WTC11 (cell line): Measurements from ENCODE around the gene TRMO. TPM values are rescaled to one million over a fixed set of nuclear protein-coding genes. Genes with fewer than 3 reads are reported as not detected.

Experiments
- ATAC-seq: fragments of 200-7000 bp; cut with Tn5 transposase; 2 replicates; pipeline ENCODE4 v1.10.0; 2021; ENCODE audit warnings: mild to moderate bottlenecking, moderate library complexity
- CTCF ChIA-PET: fragments of 300-600 bp; sonication (Branson Sonifier 250); formaldehyde crosslinking; loops from one replicate; lab custom pipeline; 2021; ENCODE audit warnings: antibody characterized with exemption; lab: Charles Lee
- POLR2A ChIA-PET: fragments of 350-600 bp; sonication (Branson Sonifier 250); formaldehyde crosslinking; loops from one replicate; lab custom pipeline; 2021; ENCODE audit warnings: antibody characterized with exemption; lab: Charles Lee
- DNase-seq: peaks from one replicate; pipeline ENCODE4 v3.0.0; 2021; ENCODE audit warnings: low spot score
- H3K27ac Mint-ChIP-seq: 2 replicates; pipeline ENCODE4 v1.8.0; 2021; ENCODE audit warnings: mixed read lengths
- H3K27me3 Mint-ChIP-seq: 2 replicates; pipeline ENCODE4 v1.8.0; 2021; ENCODE audit warnings: low read depth, mild to moderate bottlenecking, moderate library complexity, mixed read lengths
- H3K36me3 Mint-ChIP-seq: 2 replicates; pipeline ENCODE4 v1.8.0; 2021; ENCODE audit warnings: mixed read lengths
- H3K4me1 Mint-ChIP-seq: 2 replicates; pipeline ENCODE4 v1.8.0; 2022; ENCODE audit warnings: mixed read lengths
- H3K4me3 Mint-ChIP-seq: 2 replicates; pipeline ENCODE4 v1.8.0; 2021; ENCODE audit warnings: mild to moderate bottlenecking, moderate library complexity, mixed read lengths
- H3K9me3 Mint-ChIP-seq: 2 replicates; pipeline ENCODE4 v1.8.0; 2021; ENCODE audit warnings: mixed read lengths
- ATF1 ChIP-seq: sonication (generic); formaldehyde crosslinking; IDR thresholded peaks from 2 replicates; pipeline ENCODE4 v1.8.1; 2023; ENCODE audit warnings: mild to moderate bottlenecking, moderate library complexity, missing genetic modification reagents
- ESRRA ChIP-seq: sonication (generic); formaldehyde crosslinking; IDR thresholded peaks from 2 replicates; pipeline ENCODE4 v1.8.1; 2022; ENCODE audit warnings: mild to moderate bottlenecking, missing genetic modification reagents, borderline replicate concordance
- ETV6 ChIP-seq: sonication (generic); formaldehyde crosslinking; IDR thresholded peaks from 2 replicates; pipeline ENCODE4 v1.8.1; 2022; ENCODE audit warnings: mild to moderate bottlenecking, missing genetic modification reagents
- FOXJ3 ChIP-seq: sonication (generic); formaldehyde crosslinking; IDR thresholded peaks from 2 replicates; pipeline ENCODE4 v1.9.0; 2021; ENCODE audit warnings: missing genetic modification reagents, mild to moderate bottlenecking, borderline replicate concordance
- NR2C2 ChIP-seq: sonication (generic); formaldehyde crosslinking; IDR thresholded peaks from 2 replicates; pipeline ENCODE4 v1.8.0; 2022; ENCODE audit warnings: mild to moderate bottlenecking, missing genetic modification reagents
- NR3C1 ChIP-seq: sonication (generic); formaldehyde crosslinking; conservative IDR thresholded peaks from 2 replicates; pipeline ENCODE4 v1.8.1; 2023; ENCODE audit warnings: low read depth, mild to moderate bottlenecking, missing genetic modification reagents
- RELA ChIP-seq: sonication (generic); formaldehyde crosslinking; IDR thresholded peaks from 2 replicates; pipeline ENCODE4 v1.8.1; 2022; ENCODE audit warnings: missing genetic modification reagents, mild to moderate bottlenecking, borderline replicate concordance
- TCF7 ChIP-seq: sonication (generic); formaldehyde crosslinking; IDR thresholded peaks from 2 replicates; pipeline ENCODE4 v1.8.0; 2022; ENCODE audit warnings: mild to moderate bottlenecking, low read depth, missing genetic modification reagents, moderate library complexity
- ZNF423 ChIP-seq: fragments of 250-450 bp; sonication (Bioruptor Pico); IDR thresholded peaks from 2 replicates; pipeline ENCODE4 v2.1.2; 2022; ENCODE audit warnings: mild to moderate bottlenecking, moderate library complexity
- ZNF671 ChIP-seq: fragments of 250-450 bp; sonication (Bioruptor Pico); IDR thresholded peaks from 2 replicates; pipeline ENCODE4 v1.8.0; 2021; ENCODE audit warnings: mild to moderate bottlenecking
- total RNA-seq: library from RNA; stranded (reverse); gene quantifications from 3 replicates; pipeline ENCODE4 v1.2.3, GENCODE V29; 2021
- TF ChIP-seq, protein P1 (sequence below): sonication (generic); formaldehyde crosslinking; IDR thresholded peaks from 2 replicates; pipeline ENCODE4 v1.8.0; 2022; ENCODE audit warnings: mild to moderate bottlenecking, missing genetic modification reagents
- TF ChIP-seq, protein P2 (sequence below): fragments of 250-450 bp; sonication (Bioruptor Pico); IDR thresholded peaks from 2 replicates; pipeline ENCODE4 v1.9.0; 2021; ENCODE audit warnings: mild to moderate bottlenecking
- TF ChIP-seq, protein P3 (sequence below): sonication (generic); formaldehyde crosslinking; IDR thresholded peaks from 2 replicates; pipeline ENCODE4 v1.8.1; 2022; ENCODE audit warnings: mild to moderate bottlenecking, missing genetic modification reagents, moderate library complexity, borderline replicate concordance
- TF ChIP-seq, protein P4 (sequence below): sonication (generic); formaldehyde crosslinking; IDR thresholded peaks from 2 replicates; pipeline ENCODE4 v1.8.0; 2022; ENCODE audit warnings: mild to moderate bottlenecking, missing genetic modification reagents
- TF ChIP-seq, protein P5 (sequence below): fragments of 250-450 bp; sonication (Bioruptor Pico); IDR thresholded peaks from 2 replicates; pipeline ENCODE4 v2.1.2; 2022; ENCODE audit warnings: mild to moderate bottlenecking, moderate library complexity
- TF ChIP-seq, protein P6 (sequence below): sonication (generic); formaldehyde crosslinking; IDR thresholded peaks from 2 replicates; pipeline ENCODE4 v1.8.1; 2023; ENCODE audit warnings: mild to moderate bottlenecking, missing genetic modification reagents, borderline replicate concordance
- TF ChIP-seq, protein P7 (sequence below): sonication (generic); formaldehyde crosslinking; IDR thresholded peaks from 2 replicates; pipeline ENCODE4 v1.8.0; 2023; ENCODE audit warnings: missing genetic modification reagents

Gene TRMO
- total RNA-seq, 1 experiment from 2014 or later: 4.6 TPM

DNA sequence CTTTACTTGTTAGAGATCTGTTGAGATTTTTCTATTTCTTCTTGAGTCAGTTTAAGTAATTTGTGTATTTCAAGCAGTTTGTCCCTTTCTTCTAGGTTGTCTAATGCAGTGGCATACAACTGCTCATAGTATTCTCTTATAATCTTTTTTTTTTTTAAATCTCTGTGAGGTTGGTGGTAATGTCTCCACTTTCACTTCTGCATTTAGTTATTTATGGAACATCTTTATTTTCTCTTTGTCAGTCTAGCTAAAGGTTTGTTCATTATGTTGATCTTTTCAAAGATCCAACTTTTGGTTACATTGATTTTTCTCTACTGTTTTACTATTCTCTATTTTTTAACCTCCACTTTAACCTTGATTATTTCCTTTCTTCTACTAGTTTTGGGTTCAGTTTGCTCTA, 55.5 kb downstream of the TRMO start:
- ATAC-seq: no peak
- no peak for TF ChIP-seq ESRRA (CRISPR knock-in tag)

DNA sequence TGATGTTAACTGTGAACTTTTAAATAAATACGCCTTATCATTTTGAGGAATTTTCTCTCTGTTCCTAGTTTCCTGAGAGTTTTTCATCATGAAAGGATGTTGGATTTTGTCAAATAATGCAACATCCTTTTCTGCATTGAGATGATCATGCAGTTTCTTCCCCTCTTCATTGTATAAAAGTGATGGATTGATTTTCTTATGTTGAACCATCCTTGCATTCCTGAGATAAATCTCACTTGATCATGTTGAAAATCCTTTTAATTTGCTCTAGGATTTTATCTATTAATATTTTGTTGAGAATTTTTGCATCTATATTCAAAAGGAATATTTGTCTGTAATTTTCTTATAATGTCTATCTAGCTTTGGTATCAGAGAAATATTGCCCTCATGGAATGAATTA, 56.0 kb downstream of the TRMO start:
- POLR2A ChIA-PET: no interaction called here
- TF ChIP-seq NR3C1 (CRISPR knock-in tag) (no peak), TCF7 (CRISPR knock-in tag) (no peak), ATF1 (CRISPR knock-in tag) (no peak), NR2C2 (no peak), ZNF671 (no peak), RELA (no peak), ETV6 (CRISPR knock-in tag) (no peak), ESRRA (CRISPR knock-in tag) (no peak), FOXJ3 (CRISPR knock-in tag) (no peak), ZNF423 (no peak)
- TF ChIP-seq, protein P1, sequence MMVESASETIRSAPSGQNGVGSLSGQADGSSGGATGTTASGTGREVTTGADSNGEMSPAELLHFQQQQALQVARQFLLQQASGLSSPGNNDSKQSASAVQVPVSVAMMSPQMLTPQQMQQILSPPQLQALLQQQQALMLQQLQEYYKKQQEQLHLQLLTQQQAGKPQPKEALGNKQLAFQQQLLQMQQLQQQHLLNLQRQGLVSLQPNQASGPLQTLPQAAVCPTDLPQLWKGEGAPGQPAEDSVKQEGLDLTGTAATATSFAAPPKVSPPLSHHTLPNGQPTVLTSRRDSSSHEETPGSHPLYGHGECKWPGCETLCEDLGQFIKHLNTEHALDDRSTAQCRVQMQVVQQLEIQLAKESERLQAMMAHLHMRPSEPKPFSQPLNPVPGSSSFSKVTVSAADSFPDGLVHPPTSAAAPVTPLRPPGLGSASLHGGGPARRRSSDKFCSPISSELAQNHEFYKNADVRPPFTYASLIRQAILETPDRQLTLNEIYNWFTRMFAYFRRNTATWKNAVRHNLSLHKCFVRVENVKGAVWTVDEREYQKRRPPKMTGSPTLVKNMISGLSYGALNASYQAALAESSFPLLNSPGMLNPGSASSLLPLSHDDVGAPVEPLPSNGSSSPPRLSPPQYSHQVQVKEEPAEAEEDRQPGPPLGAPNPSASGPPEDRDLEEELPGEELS: no peak
- TF ChIP-seq, protein P2, sequence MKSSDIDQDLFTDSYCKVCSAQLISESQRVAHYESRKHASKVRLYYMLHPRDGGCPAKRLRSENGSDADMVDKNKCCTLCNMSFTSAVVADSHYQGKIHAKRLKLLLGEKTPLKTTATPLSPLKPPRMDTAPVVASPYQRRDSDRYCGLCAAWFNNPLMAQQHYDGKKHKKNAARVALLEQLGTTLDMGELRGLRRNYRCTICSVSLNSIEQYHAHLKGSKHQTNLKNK (CRISPR knock-in tag): no peak
- TF ChIP-seq, protein P3, sequence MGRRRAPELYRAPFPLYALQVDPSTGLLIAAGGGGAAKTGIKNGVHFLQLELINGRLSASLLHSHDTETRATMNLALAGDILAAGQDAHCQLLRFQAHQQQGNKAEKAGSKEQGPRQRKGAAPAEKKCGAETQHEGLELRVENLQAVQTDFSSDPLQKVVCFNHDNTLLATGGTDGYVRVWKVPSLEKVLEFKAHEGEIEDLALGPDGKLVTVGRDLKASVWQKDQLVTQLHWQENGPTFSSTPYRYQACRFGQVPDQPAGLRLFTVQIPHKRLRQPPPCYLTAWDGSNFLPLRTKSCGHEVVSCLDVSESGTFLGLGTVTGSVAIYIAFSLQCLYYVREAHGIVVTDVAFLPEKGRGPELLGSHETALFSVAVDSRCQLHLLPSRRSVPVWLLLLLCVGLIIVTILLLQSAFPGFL: no peak
- TF ChIP-seq, protein P4, sequence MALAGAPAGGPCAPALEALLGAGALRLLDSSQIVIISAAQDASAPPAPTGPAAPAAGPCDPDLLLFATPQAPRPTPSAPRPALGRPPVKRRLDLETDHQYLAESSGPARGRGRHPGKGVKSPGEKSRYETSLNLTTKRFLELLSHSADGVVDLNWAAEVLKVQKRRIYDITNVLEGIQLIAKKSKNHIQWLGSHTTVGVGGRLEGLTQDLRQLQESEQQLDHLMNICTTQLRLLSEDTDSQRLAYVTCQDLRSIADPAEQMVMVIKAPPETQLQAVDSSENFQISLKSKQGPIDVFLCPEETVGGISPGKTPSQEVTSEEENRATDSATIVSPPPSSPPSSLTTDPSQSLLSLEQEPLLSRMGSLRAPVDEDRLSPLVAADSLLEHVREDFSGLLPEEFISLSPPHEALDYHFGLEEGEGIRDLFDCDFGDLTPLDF (CRISPR knock-in tag): no peak
- TF ChIP-seq, protein P5, sequence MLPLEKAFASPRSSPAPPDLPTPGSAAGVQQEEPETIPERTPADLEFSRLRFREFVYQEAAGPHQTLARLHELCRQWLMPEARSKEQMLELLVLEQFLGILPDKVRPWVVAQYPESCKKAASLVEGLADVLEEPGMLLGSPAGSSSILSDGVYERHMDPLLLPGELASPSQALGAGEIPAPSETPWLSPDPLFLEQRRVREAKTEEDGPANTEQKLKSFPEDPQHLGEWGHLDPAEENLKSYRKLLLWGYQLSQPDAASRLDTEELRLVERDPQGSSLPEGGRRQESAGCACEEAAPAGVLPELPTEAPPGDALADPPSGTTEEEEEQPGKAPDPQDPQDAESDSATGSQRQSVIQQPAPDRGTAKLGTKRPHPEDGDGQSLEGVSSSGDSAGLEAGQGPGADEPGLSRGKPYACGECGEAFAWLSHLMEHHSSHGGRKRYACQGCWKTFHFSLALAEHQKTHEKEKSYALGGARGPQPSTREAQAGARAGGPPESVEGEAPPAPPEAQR: no peak
- TF ChIP-seq, protein P6, sequence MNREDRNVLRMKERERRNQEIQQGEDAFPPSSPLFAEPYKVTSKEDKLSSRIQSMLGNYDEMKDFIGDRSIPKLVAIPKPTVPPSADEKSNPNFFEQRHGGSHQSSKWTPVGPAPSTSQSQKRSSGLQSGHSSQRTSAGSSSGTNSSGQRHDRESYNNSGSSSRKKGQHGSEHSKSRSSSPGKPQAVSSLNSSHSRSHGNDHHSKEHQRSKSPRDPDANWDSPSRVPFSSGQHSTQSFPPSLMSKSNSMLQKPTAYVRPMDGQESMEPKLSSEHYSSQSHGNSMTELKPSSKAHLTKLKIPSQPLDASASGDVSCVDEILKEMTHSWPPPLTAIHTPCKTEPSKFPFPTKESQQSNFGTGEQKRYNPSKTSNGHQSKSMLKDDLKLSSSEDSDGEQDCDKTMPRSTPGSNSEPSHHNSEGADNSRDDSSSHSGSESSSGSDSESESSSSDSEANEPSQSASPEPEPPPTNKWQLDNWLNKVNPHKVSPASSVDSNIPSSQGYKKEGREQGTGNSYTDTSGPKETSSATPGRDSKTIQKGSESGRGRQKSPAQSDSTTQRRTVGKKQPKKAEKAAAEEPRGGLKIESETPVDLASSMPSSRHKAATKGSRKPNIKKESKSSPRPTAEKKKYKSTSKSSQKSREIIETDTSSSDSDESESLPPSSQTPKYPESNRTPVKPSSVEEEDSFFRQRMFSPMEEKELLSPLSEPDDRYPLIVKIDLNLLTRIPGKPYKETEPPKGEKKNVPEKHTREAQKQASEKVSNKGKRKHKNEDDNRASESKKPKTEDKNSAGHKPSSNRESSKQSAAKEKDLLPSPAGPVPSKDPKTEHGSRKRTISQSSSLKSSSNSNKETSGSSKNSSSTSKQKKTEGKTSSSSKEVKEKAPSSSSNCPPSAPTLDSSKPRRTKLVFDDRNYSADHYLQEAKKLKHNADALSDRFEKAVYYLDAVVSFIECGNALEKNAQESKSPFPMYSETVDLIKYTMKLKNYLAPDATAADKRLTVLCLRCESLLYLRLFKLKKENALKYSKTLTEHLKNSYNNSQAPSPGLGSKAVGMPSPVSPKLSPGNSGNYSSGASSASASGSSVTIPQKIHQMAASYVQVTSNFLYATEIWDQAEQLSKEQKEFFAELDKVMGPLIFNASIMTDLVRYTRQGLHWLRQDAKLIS (CRISPR knock-in tag): no peak
- TF ChIP-seq, protein P7, sequence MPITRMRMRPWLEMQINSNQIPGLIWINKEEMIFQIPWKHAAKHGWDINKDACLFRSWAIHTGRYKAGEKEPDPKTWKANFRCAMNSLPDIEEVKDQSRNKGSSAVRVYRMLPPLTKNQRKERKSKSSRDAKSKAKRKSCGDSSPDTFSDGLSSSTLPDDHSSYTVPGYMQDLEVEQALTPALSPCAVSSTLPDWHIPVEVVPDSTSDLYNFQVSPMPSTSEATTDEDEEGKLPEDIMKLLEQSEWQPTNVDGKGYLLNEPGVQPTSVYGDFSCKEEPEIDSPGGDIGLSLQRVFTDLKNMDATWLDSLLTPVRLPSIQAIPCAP (CRISPR knock-in tag): no peak
- H3K9me3 Mint-ChIP-seq: peaks cover 17% of the 10 kb centered on the region
- peaks cover 9% of the 10 kb centered on the region; the same call in 1 of the 2 replicates for H3K36me3 Mint-ChIP-seq
- H3K27me3 Mint-ChIP-seq: peaks cover 53% of the 10 kb centered on the region
- H3K4me1 Mint-ChIP-seq: peaks cover 12% of the 10 kb centered on the region
- no peak overlapping the region for H3K27ac Mint-ChIP-seq
- DNase-seq: no peak
- H3K4me3 Mint-ChIP-seq: no peak overlapping the region
- ATAC-seq: no peak
- CTCF ChIA-PET: no interaction called here

More for the DNA sequence above, 55.5 kb downstream of the TRMO start:
- H3K27me3 Mint-ChIP-seq: peaks cover 47% of the 10 kb centered on the region
- no peak for DNase-seq
- CTCF ChIA-PET: no interaction called here
- peaks cover 22% of the 10 kb centered on the region for H3K9me3 Mint-ChIP-seq
- H3K27ac Mint-ChIP-seq: no peak overlapping the region
- no peak overlapping the region for H3K4me3 Mint-ChIP-seq
- peaks cover 9% of the 10 kb centered on the region; the same call in 1 of the 2 replicates for H3K36me3 Mint-ChIP-seq
- POLR2A ChIA-PET: no interaction called here
- peaks cover 12% of the 10 kb centered on the region for H3K4me1 Mint-ChIP-seq
